ENCODE results near the gene RSBN1L.

GRCh38 chr7:77800158-77800557 lies 103.9 kb downstream of the RSBN1L start:
- TF ChIP-seq CTCF (conservative IDR thresholded peaks at IDR 0.05; ENCODE audit: low read length) (no peak), EZH2phosphoT487 (IDR thresholded peaks at IDR 0.05; ENCODE audit: borderline replicate concordance) (no peak)
